ENCODE results near the gene CASQ1.

The CASQ1 gene

DNA sequence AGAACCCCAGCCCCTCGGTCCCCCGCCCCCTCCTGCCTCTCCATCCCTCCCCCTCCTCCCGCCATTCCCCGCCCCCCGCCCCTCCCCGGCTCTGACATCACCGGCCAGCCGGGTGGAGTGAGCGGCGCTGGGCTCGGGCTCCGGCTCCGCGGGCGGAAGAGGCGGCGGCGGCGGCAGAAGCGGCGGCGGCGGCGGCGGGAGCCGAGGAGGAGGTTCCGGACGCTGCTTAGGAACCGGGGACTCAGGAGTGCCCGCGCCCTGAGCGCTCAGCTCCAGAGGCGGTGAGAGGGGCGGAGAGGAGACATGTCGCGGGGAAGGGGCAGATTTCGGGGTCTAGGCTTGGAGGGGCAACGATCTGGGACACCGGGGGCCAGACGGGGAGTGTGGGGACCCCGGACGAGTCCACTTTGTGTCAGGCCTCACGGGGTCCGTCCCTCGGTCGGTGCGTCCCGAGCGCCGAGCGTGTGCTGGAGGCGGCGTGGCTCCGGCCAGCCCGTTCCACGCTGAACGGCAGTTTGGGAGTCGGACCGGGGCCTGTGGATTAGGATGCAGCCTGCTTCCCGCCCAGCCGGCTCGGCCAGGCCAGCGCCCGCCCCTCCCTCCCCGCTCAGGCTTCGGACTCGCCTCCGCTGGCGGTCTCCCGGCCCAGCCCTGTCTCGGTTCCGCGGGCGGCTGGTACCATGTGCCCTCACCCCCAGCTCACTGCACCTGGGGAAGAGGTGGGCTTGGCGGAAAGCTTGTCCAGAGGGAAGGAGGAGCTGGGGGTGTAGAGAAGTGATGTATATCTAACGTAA lies 15.1 kb downstream of the CASQ1 start, which contains the start of gene PEA15:
Gene PEA15, plus strand, starts transcription at position 143 of the 794 bp plus-strand sequence. CDS start 6,161 bp downstream, outside the sequence.
- DNase-seq = peak; percentile 64

DNA sequence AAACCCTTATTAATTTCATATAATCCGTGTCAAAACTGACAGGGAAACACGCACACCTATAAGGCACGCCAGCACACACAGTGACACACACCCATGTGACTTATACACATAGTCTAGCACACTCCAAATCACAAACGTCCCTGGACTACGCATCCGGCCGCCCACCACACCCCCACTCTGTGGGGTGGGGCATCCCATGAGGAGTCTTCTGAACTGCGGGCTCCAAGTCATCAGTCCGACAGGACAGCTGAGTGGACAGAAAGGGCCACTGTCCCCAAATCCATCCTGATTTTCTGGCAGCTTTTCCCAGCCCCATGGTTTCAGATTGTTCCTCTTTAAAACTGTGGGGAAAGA lies 15.6 kb downstream of the CASQ1 start:
- peak; percentile 57 for DNase-seq

DNA sequence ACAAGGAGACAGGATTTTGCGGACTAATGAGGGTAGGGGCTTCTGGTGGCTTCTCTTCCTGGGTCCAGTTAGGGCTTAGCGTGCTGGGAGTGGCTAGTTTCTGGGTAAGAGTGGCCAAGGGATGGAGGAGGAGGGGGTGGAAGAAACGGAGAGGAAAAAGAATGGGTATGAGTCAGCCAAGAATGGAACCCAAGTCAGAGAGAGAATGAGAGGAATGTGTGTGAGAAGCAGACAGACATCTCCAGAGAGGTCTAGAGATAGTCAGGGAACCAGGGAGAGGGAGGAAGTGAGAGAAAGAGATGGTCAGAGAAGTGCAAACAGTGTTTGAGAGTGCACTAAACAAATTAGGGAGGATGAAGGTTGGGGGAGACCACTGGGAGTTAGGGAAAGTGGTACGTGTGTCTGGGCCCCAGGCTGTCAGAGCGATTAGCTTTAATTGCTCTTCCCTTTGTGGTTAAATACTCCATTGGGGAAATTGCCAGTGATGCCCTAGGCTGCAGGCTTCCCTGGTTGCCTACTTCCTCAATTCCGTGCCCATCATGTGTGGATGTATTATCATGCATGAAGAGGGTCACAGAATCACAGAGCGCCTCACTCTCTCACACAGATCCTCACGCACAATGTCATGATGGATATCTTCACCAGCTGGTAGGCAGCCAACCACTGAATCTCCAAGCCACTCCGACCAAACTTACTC lies 16.2 kb downstream of the CASQ1 start:
- peak; percentile 91 for DNase-seq

DNA sequence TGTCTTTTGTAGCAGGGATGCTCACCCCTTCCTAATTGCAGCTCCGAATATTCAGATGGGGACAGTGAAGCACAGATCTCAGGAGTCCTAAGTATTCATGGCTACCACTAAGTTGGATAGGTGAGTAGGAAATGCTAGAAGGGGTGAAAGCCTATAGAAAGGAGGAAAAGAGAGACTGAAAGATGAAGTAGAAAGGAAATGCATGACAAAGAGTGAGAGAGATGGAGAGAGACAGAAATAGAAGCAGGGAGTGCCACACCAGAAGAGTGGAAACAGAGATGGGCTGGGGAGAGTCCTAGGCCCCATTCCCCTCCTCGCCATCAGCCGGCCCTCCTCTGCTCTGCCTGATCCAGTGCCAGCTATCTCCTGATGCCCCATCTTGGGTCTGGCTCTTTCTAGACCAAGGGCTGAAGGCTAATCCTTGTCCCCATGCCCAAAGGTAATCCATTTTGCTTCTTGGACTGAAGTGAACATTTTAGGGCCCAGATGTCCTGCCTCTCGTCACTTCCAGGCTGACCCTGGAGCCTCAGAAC lies 16.8 kb downstream of the CASQ1 start:
- no peak for DNase-seq

DNA sequence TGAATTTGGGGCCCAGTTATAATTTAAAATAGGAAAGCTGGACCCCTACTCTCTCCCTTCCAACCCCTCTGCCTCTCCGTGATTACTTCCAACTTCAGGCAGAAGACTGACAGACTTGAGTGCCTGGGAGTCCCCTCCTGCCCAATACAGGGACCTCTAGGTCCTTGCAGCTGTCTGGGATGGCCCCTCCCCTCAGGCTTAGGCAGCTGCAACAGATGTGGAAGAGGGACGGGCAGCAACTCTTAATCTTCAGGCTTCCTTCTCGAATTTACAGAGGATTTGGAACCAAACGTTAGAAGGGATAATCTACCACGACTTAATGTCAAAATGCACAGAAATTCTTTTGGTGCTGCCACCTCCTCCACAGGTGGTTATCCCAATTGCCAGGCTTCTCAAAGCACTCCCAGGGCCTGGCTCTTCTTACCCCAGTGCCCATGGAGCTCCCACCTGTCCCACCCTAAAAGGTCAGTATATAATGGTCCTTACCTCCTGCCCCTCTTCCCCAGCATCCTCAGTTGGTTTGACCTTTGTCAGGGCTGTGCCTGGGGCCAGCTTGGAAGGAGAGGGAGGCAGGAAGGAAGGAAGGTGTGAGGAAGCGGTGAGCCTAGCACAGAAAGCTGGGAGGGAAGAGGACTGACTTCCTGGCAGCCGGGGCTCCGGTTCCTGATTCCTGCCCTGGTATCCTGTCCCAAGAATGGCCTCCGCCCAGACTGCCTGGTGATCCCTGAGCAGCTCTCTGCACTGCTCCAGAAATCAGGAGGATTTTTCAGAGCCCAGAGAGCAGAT lies 17.6 kb downstream of the CASQ1 start:
- DNase-seq = no peak

DNA sequence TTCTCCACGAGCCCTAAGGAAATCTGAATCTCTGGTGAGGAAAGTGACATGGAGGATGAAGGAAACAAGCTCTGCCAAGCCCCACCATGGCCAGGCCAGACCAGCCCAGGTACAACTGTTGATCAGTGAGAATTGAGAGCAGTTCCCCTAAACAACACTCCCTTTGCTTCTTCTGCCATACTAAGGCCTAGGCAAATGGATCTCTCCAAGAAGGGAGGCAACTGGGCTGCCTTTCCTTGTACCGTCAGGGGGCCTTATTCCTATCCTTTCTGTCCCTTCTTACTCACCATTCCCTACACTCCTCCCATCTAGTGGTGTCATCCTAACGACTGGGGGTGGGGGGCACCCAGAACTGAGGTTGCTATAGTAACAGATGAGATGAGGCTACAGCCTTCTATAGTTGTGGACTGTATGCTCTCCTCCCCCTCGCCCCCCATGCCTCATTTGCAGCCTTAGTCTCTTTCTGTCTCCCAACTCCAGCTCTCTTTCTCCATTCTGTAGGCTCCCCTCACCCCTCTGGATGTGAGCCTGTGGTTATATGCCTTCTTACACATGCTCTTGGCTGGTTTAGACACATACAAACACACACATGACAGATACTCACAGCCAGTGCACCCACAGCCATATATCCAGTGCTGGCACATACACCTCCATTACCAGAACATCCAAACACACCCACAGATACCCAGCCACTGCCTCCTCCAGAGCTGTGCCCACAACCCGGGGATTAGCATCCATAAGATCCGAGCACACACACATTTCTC lies 18.4 kb downstream of the CASQ1 start:
- DNase-seq = no peak

DNA sequence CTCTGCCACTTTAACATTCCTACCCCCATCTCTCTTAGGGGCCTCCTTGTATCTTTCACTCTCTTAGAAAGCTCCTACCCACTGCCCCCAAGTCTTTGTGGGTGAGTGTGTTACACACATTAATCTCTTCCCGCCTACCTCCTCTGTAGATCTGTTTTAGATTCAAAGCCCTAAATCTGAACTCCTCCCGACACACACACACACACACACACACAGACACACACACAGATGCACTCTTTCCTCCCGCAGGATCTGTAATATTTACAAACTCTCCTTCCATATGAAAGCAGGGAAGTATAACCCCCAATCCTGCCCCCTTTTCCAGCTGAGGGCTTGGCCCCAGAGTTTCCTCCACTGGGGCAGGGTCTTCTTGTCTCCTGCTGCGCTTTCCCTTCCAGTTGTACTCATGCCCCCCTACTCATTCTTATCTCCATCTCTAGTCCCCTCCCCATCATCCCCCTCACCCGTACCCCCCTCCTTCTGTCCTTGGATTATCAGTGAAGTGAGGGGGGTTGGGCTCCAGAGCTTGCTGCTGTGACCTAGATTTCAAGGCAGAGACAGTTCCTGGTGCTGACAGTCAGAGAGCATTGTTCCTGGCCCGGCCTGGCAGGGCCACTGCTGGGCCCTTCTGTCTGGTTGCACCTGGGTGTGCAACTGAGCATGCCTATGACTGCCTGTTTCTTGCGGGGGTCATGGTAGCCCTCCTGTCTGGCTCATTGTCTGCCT lies 19.1 kb downstream of the CASQ1 start:
- no peak for DNase-seq

DNA sequence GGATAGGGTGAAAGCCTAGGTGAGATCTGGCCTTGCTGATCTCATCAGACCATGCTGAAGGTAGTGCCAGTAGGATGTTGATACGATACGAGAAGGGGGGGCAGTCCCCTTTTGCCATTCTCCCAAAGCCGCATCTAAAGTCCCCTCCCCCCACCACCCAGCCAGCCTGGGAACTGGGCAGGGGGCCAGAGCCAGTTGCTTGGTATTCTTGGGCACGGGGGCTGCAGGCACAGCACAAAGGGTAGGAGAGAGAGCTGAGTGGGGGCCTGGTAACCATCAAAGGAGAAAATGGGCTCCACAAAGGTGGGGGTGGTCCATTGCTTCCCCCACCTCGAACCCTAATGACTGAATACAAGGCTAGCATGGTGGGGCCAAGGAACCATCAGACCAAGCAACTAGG lies 20.2 kb downstream of the CASQ1 start:
- DNase-seq = no peak

DNA sequence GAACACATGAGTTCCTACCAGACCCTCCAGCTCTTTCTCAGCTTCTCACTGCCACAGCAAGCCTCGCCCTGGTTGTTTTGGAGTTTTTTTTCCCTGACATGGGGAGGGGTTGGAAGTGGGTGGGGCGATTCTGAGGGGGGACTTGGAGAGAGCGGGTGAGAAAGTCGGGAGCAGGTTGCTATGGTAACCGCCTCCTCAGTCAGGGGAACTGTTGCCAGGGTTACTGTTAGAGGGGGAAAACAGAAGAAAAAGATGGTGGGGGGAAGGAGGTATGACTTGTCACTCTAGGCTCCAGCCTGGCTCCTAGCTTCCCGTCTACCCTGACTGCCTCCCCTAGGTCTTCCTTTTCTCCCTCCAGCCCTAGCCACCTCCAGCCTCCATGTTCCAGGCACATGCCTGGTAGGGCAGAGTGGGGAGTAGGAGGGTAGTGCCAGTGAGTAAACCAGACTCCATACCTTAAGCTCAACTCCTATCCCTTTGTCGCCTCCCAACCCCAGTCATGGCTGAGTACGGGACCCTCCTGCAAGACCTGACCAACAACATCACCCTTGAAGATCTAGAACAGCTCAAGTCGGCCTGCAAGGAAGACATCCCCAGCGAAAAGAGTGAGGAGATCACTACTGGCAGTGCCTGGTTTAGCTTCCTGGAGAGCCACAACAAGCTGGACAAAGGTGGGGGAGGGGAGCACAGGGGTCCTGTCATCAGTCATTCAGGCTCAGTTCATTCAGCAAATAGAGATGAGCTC lies 20.8 kb downstream of the CASQ1 start:
- no peak for DNase-seq

DNA sequence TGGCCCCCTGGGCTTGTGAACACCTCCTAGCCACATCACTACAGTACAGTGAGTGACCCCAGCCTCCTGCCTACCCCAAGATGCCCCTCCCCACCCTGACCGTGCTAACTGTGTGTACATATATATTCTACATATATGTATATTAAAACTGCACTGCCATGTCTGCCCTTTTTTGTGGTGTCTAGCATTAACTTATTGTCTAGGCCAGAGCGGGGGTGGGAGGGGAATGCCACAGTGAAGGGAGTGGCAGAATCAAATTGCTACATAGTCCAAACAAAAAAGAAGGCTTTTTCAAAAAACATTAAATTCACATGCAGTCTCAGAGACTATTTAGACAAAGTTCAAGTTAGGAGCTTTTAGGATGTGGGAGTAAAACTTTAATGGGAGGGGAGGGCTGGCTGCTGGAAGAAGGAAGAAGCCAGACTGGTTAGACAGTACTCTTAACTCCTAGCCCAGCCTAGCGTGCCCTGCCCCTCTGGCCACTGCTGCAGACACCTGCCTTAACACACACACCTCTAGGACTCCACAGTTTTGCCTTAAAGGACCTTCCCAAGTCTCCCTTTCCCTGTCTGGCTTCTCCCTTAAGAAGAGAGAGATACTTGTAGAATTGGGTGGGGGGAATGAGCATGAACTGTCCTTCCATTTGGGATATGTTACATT lies 24.2 kb downstream of the CASQ1 start:
- DNase-seq = no peak

DNA sequence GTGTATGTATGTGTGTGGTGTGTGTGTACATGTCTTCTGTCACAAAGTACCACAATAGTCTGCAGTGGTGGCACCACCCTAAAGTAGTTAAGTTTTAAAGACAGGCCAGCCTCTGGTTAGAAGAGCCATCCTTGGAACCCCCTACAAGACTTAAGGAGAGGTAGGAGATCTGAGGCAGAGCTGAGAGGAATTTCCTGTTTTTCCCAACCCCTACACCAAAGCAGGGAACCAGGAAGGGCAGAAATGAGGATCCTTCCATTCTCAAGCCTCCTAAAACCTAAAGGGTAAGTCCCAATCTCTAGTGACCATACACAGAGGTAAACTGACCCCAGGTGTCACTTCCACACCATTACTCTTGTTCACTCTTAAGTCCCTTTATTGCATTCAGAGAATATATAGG lies 25.9 kb downstream of the CASQ1 start:
- DNase-seq = no peak

DNA sequence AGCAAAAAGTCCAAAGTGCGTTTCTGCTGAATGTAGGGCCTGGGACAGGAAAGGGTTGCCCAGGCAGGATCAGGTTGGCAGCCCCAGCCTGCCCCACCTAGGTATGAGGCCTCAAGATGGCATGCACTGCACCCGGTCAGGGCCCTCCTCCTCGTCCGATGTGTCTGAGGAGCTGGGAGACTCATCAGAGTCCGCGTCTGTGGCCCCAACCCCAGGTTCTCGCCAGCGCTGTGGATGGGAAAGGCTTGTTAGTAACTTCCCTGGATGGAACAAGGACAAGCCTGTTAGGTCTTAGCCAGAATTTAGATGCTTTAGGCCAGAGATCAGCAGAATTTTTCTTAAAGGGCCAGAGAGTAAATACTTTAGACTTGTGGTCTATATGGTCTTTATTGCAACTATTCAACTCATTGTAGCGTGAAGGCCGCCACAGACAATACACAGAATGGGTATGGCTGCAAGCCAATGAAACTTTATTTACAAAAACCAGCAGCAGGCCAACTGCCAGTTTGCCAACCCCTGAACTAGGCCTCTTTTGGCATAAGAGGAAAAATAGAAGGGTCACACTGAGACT lies 27.2 kb downstream of the CASQ1 start:
- DNase-seq = no peak

DNA sequence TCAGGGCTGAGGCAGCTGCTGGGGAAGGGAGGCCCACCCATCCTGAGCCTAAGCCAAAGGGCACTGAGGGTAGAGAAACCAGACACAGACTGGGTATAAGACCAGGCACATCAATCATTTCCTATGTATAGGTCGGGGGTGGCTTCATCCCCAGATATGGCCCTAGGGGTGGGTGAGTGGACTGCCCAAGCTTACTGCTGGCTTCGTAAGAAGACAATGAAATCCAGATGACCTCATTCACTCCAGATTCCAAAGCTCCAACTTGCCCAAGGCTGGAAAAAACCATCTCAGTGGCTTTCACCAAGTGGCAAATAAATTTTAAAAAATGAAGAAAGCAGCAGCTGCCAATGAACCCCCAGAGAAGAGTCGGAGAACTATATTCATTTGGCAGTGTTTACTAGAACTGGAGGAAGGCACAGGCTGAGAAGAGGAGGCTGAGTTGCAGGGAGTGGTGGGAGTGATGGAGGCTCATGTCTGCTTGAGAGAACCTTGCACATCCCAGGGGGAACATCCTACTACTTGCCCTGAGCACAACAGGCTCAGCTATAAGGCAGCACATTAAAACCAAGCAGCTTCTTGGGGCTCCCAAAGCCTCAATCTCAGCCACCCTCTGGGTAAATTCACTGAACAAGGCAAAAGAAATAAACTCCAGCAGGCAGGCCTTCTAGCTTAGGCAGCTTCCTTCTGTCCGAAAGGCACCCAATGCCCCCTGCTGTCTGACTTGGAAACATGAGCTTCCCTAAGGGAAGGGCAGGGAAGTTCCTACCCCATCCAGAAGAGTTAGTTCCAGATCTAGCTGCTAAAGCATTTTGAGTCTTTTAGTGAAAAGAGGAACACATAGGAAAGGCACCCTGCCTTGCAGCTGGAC lies 28.9 kb downstream of the CASQ1 start:
- peak; percentile 68 for DNase-seq

DNA sequence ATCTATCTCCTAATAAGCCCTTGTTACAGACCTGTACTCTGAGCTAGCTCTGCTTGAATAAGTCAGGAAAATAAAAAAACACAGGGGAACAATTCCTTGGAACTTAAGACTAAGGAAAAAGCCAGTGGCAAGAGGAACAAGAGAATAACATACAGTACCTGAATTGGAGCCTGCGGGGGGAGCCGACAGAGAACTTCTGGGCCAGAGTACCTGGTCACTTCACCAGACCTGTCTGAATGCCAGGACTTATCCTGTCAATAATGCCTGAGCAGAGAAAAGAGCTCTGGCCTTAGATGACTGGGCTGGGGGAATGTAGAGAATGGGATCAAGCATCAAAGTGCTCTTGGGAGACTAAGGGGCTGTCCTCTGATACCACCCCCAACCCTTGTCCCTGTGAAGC lies 29.9 kb downstream of the CASQ1 start:
- DNase-seq = no peak

DNA sequence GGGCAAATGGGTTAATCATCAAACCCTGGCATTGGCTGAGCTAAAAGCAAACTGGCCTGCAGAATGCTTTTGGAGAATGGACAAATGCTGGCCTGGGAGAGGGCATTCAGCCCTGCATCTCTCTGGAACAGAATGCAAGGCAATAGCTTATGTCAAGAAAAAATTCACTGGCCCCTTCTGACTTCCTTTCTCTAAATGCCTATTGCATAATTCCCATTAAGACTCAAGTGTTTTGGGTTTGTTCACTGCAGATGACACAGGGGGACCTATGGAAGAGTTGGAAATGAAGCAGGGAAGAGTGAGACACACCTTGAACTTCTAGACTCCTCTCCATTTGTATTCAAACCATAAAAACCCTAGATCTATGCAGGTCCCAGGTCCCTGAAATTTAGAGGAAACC lies 30.7 kb downstream of the CASQ1 start:
- no peak for DNase-seq

DNA sequence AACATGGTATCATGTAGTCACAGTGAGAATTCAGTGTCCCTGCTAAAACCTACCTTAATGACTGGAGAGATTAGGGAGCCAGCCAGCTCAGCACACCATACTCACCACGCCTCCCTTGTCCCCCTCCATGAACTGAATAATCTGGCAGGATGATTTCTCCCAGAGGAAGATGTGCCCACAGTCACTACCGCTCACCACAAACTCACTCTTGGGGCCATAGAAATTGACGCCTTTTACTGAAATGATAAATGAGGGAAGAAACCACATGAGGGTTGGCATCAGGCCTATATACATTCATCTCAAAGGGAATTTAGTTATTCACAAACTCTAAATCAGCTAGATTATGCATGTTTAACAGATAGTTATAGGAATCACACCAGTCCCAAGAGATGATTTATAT lies 32.2 kb downstream of the CASQ1 start:
- DNase-seq = no peak

DNA sequence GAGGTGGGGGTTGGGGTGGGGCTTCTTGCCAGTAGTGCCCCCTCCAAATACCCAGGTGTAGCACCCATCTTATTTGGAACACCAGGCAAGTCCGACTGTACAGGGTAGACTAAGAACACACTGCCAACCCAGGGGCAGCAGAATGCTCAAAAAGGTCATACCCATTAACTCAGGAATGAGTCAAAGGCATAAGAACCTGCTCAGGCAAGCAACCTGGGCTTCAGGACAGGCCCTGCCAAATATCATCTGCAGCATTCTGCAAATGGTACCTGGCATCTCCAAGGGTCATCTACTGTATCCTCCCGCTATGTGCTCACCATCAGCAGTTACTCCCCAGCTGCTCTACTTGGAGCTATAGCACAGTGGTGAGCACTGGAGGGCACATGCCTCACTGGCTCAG lies 34.2 kb downstream of the CASQ1 start:
- DNase-seq = no peak

DNA sequence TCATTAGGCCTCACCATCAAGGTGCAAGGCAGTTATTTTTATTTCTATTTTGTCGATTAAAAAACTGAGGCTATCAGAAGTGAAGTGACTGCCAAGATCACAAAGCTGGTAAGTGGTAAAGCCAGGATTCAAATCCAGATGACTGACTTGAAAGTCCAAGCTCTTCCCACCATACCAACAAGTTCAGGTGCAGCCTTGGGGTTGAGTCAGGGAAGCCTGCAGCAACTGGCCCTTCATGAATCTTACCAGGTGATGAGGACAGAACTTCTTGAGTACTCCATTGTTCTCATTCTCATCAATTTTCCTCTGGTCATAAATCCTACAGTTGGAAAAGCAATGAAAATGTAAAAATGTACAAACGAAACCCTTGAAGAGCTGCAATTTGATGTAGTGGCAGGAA lies 35.0 kb downstream of the CASQ1 start:
- no peak for DNase-seq

DNA sequence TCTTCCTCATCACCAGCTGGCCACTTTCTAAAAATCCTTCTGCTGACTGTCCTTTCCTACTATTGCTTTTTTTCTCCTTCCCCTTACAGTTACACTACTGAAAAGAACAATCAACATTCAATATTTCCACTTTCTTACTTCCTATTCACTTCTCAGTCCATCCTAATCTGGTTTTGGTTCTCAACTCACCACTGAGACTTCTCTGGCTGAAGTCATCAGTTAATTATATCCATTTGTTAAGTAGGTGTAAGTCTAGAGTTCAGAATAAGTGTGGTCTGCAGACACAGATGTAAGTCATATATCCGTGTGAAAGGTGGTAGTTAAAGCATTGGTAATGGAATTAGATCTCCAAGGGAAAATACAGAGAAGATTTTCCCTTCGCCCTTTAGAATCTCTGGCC lies 36.2 kb downstream of the CASQ1 start:
- no peak for DNase-seq

Data from HCEC 1CT (cell line).